Activated CD4-positive, alpha-beta T cell treated with anti-CD3 and anti-CD28 coated beads for 24 hours (primary cell): Measurements from ENCODE around the gene AGAP1.

ENCODE experiments used
- DNase-seq, 2 donors: peaks; one replicate each; pipeline ENCODE4 v3.0.0-alpha.2; 2020; ENCODE audit warnings: low read depth in 2 of 2

The AGAP1 gene

GRCh38 chr2:235634435-235635158 lies 140.8 kb downstream of the AGAP1 start:
- no peak for DNase-seq

- no peak for DNase-seq
These were observed 142.7 kb downstream of the AGAP1 start for GRCh38 chr2:235636546-235636945.

GRCh38 chr2:235637896-235638295 lies 144.1 kb downstream of the AGAP1 start:
- no peak for DNase-seq

GRCh38 chr2:235638541-235639427 lies 144.9 kb downstream of the AGAP1 start:
- DNase-seq = no peak

GRCh38 chr2:235639428-235639773 lies 145.6 kb downstream of the AGAP1 start:
- no peak for DNase-seq

GRCh38 chr2:235639885-235640284 lies 146.0 kb downstream of the AGAP1 start:
- no peak for DNase-seq

GRCh38 chr2:235640377-235640776 lies 146.5 kb downstream of the AGAP1 start:
- DNase-seq = no peak

- no peak for DNase-seq
These were observed 147.3 kb downstream of the AGAP1 start for GRCh38 chr2:235640926-235641723.

GRCh38 chr2:235641956-235642355 lies 148.1 kb downstream of the AGAP1 start:
- no peak for DNase-seq

- DNase-seq = no peak
These were observed 148.7 kb downstream of the AGAP1 start for GRCh38 chr2:235642446-235643098.

- DNase-seq = no peak
These were observed 150.1 kb downstream of the AGAP1 start for GRCh38 chr2:235643680-235644511.

- no peak for DNase-seq
These were observed 153.4 kb downstream of the AGAP1 start for GRCh38 chr2:235647264-235647663.

GRCh38 chr2:235647877-235648276 lies 154.0 kb downstream of the AGAP1 start:
- no peak for DNase-seq

- no peak for DNase-seq
These were observed 155.6 kb downstream of the AGAP1 start for GRCh38 chr2:235649418-235649817.

GRCh38 chr2:235651643-235652042 lies 157.8 kb downstream of the AGAP1 start:
- no peak for DNase-seq

- DNase-seq = no peak
These were observed 160.4 kb downstream of the AGAP1 start for GRCh38 chr2:235654103-235654813.

- no peak for DNase-seq
These were observed 164.7 kb downstream of the AGAP1 start for GRCh38 chr2:235658351-235659174.

GRCh38 chr2:235659767-235660322 lies 166.0 kb downstream of the AGAP1 start:
- no peak for DNase-seq

- DNase-seq = no peak
These were observed 166.7 kb downstream of the AGAP1 start for GRCh38 chr2:235660484-235661082.
